ENCODE results near the gene TMEM117.

DNA sequence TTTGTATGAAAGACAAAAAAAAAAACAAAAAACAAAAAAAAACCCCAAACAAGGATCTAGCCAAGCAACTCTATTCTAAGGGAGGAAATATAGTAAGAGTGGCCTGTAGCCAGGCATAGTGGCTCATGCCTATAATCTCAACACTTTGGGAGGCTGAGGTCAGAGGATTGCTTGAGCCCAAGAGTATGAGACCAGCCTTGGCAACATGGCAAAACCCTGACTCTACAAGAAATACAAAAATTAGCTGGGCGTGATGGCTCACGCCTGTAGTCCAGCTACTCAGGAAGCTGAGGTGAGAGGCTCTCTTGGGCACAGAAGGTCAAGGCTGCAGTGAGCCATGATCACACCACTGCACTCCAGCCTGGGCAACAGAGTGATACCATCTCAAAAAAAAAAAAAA is 47.9 kb downstream of the TMEM117 start:
- no peak for TF ChIP-seq CTCF (IDR thresholded peaks at IDR 0.05)
- TF ChIP-seq POLR2A (IDR thresholded peaks at IDR 0.05) = no peak

All from esophagus squamous epithelium (tissue), 4 donors.